ENCODE measurements around the gene IL1RN. TPM values are rescaled to one million over a fixed set of nuclear protein-coding genes. Genes with fewer than 3 reads are reported as not detected.
A peak's percentile ranks its signal among the peaks of the same experiment; 100 is the strongest.

The IL1RN gene
- total RNA-seq, 4 donors from 2014 or later = 0.77 TPM; not detected in 3

- Histone ChIP-seq H3K4me1 (no peaks in the 10 kb centered on the region), H3K36me3 (no peaks in the 10 kb centered on the region), H3K9me3 (no peaks in the 10 kb centered on the region), H3K4me3 (no peak overlapping the region), H3K27ac (no peak overlapping the region), H3K27me3 (no peaks in the 10 kb centered on the region)
- no peak for TF ChIP-seq POLR2A (IDR thresholded peaks at IDR 0.05)
- TF ChIP-seq, protein P1, sequence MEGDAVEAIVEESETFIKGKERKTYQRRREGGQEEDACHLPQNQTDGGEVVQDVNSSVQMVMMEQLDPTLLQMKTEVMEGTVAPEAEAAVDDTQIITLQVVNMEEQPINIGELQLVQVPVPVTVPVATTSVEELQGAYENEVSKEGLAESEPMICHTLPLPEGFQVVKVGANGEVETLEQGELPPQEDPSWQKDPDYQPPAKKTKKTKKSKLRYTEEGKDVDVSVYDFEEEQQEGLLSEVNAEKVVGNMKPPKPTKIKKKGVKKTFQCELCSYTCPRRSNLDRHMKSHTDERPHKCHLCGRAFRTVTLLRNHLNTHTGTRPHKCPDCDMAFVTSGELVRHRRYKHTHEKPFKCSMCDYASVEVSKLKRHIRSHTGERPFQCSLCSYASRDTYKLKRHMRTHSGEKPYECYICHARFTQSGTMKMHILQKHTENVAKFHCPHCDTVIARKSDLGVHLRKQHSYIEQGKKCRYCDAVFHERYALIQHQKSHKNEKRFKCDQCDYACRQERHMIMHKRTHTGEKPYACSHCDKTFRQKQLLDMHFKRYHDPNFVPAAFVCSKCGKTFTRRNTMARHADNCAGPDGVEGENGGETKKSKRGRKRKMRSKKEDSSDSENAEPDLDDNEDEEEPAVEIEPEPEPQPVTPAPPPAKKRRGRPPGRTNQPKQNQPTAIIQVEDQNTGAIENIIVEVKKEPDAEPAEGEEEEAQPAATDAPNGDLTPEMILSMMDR (IDR thresholded peaks at IDR 0.05) = peak; percentile 45 to 61 (median 57)
- no peak for DNase-seq
- intact Hi-C loops (cut with DNase I; ENCODE audit: low total_unique reads) = no loop called here
Measured at GRCh38 chr2:113138428-113139322, 11.3 kb downstream of the IL1RN start.

- H3K27me3 ChIP-seq = no peaks in the 10 kb centered on the region
- DNase-seq = no peak
- intact Hi-C loops (cut with DNase I; ENCODE audit: low total_unique reads) = no loop called here
- H3K4me3 ChIP-seq = no peak overlapping the region
- H3K36me3 ChIP-seq = no peaks in the 10 kb centered on the region
- H3K4me1 ChIP-seq = no peaks in the 10 kb centered on the region
- H3K9me3 ChIP-seq = no peaks in the 10 kb centered on the region
- TF ChIP-seq POLR2A (IDR thresholded peaks at IDR 0.05) = no peak
- TF ChIP-seq, protein P1 (IDR thresholded peaks at IDR 0.05) = no peak
- no peak overlapping the region for H3K27ac ChIP-seq
Measured at GRCh38 chr2:113141451-113141850, 14.1 kb downstream of the IL1RN start.

- H3K9me3 ChIP-seq = no peaks in the 10 kb centered on the region
- H3K4me3 ChIP-seq = no peak overlapping the region
- H3K36me3 ChIP-seq = no peaks in the 10 kb centered on the region
- DNase-seq = no peak
- TF ChIP-seq, protein P1 (IDR thresholded peaks at IDR 0.05) = no peak
- no peak for TF ChIP-seq POLR2A (IDR thresholded peaks at IDR 0.05)
- no peaks in the 10 kb centered on the region for H3K4me1 ChIP-seq
- H3K27ac ChIP-seq = no peak overlapping the region
- intact Hi-C loops (cut with DNase I; ENCODE audit: low total_unique reads) = no loop called here
- no peaks in the 10 kb centered on the region for H3K27me3 ChIP-seq
Measured at GRCh38 chr2:113142290-113142689, 14.9 kb downstream of the IL1RN start.

- Histone ChIP-seq H3K4me1 (no peaks in the 10 kb centered on the region), H3K36me3 (no peaks in the 10 kb centered on the region), H3K27ac (no peak overlapping the region), H3K4me3 (no peak overlapping the region), H3K27me3 (no peaks in the 10 kb centered on the region), H3K9me3 (no peaks in the 10 kb centered on the region)
- intact Hi-C loops (cut with DNase I; ENCODE audit: low total_unique reads) = no loop called here
- TF ChIP-seq, protein P1 (IDR thresholded peaks at IDR 0.05) = no peak
- TF ChIP-seq POLR2A (IDR thresholded peaks at IDR 0.05) = no peak
- DNase-seq = no peak
Measured at GRCh38 chr2:113144259-113144658, 16.9 kb downstream of the IL1RN start.

All from uterus (tissue), 4 donors.